ENCODE measurements around the gene TMEM61.

TMEM61 gene

DNA sequence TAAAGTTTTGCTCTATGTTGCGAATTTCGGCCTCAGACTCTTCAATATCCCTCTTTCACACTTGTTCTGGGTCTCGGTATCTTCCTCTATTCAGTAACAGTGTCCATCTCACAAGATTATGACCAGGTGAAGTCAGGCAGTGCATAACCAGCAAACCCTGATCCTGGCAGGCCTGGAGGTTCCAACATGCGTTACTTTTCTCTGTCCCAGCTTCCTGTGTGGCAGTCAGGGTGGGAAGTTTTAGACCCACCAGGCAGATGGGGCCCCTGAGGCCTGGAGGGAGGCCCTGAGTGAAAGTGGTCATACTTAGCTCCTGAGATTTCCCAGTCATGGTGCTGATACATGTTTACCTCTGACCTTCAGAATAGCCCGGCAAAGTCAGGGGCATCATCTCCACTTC is 5.1 kb downstream of the TMEM61 start:
- no peak for DNase-seq (ENCODE audit: low spot score)

DNA sequence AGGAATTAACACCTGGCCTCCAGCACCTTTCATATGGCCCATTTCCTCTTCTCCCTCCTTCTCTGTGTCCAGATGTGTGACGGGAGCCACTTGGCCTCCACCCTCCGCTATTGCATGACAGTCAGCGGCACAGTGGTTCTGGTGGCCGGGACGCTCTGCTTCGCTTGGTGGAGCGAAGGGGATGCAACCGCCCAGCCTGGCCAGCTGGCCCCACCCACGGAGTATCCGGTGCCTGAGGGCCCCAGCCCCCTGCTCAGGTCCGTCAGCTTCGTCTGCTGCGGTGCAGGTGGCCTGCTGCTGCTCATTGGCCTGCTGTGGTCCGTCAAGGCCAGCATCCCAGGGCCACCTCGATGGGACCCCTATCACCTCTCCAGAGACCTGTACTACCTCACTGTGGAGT is 5.6 kb downstream of the TMEM61 start:
- DNase-seq (ENCODE audit: low spot score), result no peak

DNA sequence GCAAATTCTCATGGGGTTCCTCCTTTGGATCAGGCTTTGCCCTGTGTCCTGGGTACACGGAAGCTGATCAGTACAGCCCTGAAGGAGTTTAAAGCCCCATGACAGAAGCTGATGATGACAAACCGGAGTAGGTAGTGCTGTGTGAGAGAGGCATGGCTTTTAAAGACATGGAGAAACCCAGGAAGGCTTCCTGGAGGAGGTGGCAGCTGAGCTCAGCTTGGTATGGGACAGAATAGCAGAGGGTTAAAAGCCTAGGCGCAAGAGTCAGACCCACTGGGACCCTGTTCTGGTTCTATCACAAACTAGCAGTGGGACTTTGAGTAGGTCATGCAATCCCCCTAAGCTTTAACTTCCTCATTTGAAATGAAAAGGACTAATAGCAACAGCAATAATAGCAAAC is 6.1 kb downstream of the TMEM61 start:
- DNase-seq (ENCODE audit: low spot score), result no peak

DNA sequence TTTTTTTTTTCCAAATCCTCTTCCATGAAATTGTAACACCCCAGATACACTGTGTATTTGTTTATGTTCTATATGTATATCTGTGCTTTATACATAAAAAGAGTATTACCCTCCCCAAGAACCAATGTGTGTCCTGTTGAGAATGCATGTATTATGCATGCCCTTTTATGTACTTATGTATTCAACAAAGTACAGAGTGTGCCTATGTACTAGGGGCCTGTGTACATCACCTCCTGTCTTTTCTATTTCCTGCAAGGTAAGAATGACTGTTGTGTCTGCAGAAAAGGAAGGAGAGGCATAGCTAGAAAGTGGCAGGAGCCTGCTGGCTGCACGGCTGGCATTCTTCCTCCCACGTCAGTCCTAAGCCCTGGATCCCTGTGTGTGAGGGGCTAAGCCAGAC is 7.0 kb downstream of the TMEM61 start:
- no peak for DNase-seq (ENCODE audit: low spot score)

DNA sequence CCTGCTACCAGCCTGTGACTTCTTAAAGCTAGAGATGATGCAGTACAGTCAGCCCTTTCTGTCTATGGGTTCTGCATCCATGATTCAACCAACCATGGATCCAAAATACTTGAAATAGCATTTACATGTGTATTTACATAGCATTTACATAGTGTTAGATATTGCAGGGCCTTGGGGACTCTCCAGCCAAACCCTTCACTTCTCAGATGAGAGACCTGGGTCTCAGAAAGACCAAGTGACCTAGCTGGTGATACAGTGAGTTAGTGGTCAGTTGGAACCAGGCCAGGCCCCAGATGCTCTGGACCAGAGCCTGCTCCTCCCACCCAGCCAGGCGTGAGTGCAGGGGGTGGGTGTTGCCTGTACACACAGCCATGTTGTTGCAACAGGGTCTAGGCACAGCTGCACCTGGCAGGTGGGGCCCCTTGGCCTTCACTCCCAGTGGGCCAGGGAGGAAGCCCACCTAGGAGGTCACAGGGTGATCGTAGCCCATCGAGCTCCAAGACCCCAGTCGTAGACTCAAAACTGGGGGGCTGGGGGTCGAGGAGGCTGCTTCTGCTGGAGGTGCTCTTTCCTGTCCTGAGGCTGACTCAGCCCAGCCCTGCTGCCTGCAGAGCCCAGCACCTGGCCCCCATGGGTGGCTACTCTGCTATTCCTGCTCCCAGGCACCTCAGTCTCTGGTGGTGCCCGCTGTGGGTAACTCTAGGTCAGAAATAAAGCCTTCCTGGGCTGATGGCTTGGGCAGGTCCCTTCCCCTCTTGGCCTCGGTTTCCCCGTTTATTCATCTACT is 7.7 kb downstream of the TMEM61 start:
- DNase-seq (ENCODE audit: low spot score), result no peak

DNA sequence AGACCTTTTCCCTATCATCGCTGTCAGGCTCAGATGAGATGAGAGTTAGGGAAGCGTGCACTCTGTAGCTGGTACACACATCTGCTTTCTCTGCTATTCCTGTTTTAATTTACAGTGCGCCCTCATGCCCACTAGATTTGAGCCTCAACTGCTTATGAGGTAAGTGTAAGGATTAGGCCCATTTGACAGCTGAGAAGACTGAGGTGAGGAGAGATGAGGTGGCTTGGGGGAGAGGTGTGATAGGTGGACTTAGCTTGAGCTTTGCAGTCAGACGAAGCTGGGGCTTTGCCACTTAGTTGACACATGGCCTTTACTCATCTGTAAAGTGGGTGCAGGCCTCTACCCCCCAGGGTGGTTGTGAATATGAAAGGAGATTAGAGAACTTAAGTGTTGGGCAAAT is 8.5 kb downstream of the TMEM61 start:
- DNase-seq (ENCODE audit: low spot score), result no peak

DNA sequence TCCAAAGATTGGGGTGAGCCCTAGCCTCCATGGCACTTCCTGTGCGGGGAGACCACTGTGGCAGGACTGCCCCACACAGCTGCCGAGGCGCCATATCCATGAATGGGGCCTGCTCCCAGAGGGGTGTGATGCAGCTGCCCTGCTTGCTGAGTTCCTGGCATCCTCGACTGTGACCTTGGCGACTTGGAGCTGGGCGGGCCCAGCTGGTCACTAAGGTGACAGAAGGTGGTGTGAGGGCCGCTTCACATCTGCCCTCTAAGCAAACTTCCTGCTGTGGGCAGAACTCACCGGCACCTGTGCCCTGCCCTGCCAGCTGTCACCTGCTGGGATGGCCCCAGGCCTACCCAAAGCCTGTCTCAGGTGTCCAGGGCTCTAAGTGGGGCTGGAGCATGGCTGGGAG is 9.0 kb downstream of the TMEM61 start:
- no peak for DNase-seq (ENCODE audit: low spot score)

DNA sequence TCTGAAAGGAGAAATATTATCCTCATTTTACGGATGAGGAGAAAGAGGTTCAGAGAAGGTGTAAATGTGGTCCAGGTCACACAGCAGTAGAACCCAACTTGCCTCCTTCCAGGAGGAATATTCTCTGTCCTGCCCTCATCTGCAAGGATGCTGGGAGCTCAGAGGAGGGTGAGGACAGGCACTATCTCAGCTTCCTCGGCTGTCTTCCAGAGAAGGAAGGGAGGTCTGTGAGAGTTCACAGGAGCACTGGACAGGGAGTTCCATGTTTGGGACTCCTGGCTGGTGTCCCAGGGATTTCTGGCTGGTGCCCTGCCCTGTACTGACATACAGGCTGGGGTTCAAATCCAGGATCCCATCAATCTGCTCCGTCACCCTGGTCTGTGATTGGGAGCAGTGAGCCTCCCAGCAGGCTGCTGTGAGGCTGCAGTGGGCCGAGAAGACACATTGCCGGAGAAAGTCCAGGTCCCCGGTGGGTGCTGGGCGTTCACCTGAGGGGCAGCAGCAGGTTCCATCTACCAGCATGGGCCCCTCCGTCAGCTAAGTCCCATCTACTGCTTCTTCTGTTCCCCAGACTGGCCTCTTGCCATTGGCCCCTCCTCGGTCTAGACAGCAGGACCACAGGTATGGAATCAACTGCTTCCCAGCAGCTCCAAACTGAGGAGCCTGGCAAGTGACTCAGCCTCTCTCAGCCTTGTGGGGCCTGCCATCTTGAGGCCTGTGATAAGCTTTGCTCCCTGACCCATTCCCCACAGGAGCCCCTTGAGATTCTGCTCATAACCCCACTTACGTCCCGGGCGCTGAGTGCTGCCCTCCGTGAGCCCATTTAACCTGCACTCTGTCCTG is 9.8 kb downstream of the TMEM61 start:
- DNase-seq (ENCODE audit: low spot score), result no peak

DNA sequence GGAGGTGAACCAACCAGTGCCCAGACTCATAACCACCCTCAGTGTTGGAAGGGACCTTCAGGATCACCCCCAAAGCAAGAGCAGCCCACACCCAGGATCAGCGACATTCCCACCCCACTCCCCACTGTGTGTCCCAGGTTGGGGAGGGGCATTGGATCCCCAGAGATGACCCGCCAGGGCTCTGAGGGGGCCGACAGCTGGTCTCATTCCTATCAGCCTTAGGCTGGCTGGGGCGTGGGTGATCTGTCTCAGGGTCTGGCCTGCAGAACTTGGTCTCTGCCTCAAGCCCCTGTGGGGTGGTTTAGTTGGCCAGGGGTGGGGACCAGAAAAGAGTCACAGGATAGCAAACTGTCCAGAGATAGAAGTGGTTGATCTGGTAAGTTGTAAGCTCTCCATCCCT is 10.5 kb downstream of the TMEM61 start:
- no peak for DNase-seq (ENCODE audit: low spot score)

DNA sequence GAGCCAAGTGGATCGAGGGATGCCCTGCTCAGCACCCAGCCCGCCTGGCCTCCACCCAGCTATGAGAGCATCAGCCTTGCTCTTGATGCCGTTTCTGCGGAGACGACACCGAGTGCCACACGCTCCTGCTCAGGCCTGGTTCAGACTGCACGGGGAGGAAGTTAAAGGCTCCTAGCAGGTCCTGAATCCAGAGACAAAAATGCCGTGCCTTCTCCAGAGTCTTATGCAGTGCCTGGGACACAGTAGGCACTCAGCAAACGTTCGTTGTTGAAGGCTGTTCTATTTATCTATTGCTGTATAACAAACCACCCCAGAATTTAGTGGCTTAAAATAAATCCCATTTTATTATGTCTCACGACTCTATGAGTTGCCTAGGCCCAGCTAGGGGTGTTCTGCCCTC is 11.5 kb downstream of the TMEM61 start:
- no peak for DNase-seq (ENCODE audit: low spot score)

DNA sequence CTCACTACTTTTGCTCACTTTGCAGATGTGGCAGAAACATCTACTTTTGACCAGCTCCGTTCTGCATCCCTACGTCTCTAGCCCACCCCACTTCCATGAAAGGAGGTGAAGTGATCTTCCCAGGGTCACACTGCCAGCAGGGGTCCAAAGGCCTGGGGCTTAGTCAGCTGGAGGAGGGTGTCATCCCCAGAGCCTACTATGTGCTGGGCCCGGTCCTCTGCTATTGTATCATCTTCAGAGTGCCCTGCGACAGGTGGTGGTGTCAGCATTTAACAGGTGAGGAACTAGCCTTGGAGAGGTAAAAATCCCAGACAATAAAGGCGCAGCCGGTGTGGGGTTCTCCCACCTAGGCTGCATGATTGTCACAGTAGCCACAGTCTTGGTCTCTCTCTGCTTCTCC is 12.7 kb downstream of the TMEM61 start:
- DNase-seq (ENCODE audit: low spot score), result no peak

DNA sequence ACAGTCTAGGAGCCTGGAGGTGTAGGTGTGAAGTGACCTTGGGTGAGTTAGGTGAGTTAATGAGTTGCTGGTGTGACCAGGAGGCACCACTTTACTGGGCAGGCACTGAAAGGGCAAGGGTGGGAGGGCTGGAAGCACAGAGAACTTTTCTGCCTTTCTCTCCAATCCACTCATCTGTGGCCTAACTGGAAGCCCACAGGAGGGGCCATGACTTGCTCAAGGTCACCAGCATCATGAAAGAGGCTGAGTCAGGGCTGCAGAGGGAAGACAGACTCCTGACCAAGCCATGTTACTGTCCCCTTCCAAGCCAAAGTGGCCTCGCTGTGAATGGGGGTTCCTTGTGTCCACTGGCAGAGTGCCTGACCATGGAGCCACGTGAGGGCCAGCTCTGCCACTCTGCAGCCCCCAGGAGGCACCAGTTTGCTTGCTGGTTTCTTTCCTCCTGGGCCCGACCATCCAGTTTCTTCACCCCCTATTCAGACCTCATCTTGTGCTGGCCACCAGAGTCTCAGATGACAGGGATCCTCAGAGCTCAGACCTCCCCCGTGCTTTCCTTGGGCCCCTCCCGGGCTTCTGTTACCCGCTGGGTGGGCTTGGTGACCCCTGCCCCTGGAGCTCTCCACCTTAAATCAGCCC is 14.0 kb downstream of the TMEM61 start:
- no peak for DNase-seq (ENCODE audit: low spot score)

DNA sequence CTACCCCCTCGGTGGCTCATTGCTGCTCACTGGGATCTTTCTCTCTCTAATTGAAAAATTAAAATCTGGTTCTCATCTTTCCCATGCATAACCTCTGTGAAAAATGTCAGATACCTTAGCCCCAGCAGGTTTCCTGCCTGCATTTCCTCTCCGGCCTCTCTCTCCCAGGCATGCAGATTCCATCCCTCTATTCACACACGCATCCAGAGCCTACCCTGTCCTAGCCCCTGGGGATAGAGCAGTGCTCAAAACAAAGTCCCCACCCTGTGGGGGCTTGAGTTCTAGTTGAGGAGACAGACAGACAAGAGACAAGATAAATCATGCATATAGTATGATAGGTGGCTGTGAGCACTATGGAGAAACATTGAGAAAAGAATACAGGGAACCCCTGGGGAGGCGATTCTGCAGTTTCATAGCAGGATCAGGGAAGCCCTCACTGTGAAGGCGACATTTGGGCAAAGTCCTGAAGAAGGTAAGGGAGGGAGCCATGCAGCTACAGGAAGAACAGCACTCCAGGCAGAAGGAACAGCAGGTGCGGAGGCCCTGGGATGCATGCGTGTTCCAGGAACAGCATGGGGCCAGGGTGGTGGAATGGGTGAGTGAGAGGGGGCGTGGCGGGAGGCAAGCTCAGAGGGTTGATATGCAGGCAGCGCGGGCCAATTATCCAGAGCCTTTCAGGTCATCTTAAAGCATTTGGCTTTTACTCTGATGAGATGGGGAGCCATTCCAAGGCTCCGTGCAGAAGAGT is 14.8 kb downstream of the TMEM61 start:
- no peak for DNase-seq (ENCODE audit: low spot score)

DNA sequence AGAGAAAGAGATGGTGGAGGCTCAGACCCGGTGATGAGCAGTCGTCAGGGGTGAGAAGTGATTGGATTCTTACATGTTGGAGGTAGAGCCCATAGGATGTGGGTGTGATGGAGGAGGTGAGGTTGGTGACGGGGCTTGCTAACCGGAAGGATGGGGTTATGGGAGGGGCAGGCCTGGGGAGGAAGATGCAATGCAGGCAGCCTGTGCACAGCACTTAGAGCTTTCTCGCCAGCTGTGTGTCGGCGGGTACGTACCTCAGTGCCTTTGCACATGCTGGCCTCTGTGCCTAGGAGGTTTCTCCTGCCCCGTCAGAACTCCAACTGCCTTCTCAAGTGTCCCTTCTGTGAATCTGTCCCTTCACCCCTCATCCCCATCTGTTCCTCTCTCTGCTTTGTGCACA is 15.4 kb downstream of the TMEM61 start:
- no peak for DNase-seq (ENCODE audit: low spot score)

DNA sequence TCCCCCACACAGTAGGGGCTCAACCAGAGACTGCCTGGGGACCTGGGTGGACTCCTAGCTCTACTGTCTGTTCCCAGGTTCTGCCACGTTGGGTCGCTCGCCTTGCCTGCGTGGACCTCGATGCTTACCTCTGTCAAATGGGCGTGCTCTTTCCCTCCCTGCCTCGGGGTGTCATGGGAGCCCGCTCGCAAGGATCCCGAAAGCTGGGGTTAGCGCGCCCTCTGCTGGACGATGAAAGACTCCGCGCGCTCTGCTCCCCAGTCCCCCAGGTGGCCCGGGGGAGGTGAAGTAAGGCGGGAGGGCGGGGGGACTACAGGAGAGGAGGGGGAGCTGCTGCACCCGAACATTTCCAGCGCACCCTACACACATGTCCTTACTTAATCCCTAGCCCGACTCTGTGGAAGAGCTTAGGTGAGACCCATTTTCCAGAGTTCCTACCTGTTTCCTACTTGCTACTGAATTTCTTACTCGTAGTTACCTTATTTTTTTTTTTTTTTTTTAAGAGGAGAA is 16.0 kb downstream of the TMEM61 start:
- peak; percentile 53 for DNase-seq (ENCODE audit: low spot score)

DNA sequence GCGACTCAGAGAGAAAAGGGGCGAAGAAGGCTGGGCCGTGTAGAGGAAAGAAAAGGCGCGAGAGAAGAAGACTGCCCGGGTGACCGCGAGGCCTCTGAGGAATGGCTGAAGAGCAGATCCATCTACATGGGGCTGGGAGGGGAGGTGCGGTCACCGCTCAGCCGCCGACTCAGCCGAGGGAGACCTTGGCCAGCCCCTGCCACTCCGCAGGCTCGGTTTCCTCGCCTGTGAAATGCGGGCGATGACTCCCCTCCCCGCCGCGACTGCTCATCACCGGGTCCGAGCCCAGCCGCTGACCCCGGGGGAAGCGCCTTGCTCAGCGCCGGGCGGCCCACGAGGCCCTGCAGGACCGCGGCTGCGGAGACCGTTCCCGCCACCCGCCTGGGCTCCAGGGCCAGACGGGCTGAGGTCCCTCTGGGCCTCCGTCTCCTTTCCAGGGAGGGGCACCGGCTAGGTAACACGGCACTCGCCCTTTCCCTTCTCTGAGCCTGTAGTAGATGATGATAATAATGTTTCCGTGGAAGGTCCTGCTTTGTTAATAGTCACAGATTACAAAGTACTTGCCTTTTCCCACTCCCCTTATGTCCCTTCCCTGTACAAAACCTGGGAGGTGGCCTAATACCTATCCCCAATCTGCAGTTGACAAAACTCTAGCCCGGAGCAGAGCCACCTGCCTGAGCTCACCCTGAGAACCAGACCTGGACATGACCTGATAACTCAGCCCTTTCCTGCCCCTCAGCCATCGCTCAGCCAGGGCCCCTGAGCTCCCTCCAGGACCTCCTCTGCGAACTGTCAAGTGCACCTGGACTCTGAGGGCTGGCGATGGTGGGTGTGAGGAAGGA is 16.7 kb downstream of the TMEM61 start:
- DNase-seq (ENCODE audit: low spot score), result no peak

DNA sequence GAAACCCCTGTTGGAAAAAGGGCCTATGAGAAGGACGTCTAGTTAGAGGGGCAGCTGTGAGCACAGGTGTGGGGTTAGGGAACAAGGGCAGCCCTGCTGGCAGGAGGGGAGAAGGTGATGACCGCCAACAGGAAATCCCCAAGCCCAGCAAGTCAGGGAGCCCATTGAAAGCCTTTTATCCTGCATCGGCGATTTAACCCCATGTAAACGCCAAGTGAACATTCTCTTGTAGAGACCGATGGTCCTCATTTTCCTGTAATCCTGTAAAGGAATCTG is 17.2 kb downstream of the TMEM61 start:
- DNase-seq (ENCODE audit: low spot score), result no peak

DNA sequence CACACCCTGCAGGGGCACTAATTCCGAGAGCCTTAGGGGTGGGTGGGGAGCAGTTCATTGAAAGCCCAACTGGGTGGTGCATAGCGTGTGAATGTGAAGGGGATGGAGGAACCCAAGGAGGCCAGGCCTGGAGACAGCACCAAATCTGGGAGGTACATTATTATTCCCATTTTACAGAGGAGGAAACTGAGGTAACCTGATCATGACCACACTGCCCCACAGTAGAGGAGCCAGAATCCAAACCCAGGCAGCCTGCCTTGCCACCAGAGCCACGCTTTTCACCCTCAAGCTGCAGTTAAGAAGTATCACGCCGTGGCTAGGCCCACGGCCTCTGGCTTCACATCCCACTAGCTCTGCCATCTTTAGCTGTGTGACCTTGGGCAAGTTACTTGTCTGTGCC is 17.7 kb downstream of the TMEM61 start:
- DNase-seq (ENCODE audit: low spot score), result no peak

DNA sequence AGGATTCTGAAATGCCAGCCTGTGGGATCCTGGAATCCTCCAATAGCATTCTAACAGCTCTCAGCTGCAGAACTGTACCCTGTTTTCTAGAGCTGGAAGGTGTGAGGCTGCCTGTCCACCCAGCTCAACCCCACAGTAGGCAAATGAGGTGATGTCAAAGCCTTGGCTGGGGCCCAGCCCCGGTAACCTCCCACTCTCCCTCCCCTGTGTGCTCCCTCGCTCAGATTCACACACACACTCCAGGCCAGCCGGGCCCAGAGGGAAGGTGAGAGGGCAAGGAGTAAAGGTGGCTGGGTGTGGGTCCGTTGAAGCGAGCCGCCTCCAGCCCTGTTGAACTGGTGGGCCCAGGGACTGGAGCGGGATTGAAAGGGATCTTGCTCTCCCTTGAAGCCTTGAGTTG is 18.2 kb downstream of the TMEM61 start, which contains the start of gene BSND:
BSND (plus strand) TSS at position 257 of the 400 bp plus-strand sequence. CDS start 254 bp downstream, outside the sequence.
- no peak for DNase-seq (ENCODE audit: low spot score)

DNA sequence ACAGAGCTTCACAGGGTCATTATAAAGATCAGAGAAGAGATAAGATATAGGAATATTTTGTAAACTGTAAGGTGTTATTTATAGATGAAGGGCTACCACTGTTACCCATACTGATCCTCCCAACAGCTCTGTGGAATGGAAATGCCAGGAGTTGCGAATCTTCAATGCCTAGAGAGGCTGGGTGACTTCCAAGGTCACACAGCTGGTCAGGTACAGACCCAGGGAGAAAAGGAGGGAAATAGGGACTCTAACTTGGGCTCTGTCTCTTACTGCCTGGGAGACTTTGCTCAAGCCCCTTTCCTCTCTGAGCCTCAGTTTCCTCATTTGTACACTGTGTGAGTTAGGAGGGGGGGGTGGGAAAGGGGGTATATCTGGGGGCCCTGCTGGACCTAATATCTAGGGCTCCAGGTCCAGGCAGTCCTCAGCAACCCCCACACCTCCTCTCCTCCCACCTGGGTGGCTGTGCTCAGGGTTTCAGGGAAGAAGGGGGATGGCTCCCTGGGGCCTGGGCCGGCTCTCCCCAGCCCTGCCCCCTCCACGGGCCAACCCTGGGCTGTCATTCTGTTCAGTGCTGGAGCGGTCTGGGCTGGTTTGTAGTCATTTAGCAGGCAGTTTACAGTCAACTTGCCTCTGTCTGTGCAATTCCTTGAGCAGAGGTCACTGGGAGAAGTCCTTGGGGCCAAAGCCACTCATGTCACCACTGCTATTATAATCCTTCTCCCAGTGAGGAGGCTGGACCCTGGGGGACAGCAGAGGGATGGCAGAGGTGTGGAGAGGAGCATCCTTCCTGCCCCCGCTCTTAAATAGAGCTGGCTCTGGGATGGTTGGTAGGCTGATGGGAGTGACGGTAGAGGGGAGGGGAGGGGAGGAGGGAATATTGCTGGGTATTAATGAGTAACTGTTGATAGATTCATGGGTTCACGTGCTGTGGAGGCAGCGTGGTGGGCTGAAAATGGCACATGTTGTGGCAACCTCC is 20.0 kb downstream of the TMEM61 start:
- DNase-seq (ENCODE audit: low spot score), result no peak

All from SK-N-DZ (cell line).